Spleen (tissue), 7 donors: ENCODE data around the gene KCNF1.

Experiments
- CTCF ChIP-seq, 11 experiments: fragments of 200-600 bp in 7 of 11; fragments of 450-650 bp in 4 of 11; sonication (generic) in 4 of 11; IDR thresholded peaks in 8 of 11; conservative IDR thresholded peaks in 3 of 11; 1 replicate in 7 of 11; 2 replicates in 4 of 11; pipeline versions ENCODE4 v1.4.0 to v1.8.0; 2016 to 2021; ENCODE audit warnings: antibody characterized with exemption in 11 of 11, inconsistent platforms in 4 of 11, mild to moderate bottlenecking in 1 of 11
- POLR2AphosphoS5 ChIP-seq, 3 donors: sonication (generic); formaldehyde crosslinking; IDR thresholded peaks; one replicate each; pipeline ENCODE4 v1.5.1; 2017; ENCODE audit warnings: antibody characterized with exemption in 3 of 3
- donor health status: DM: no; HTN: no; CAD: no; lungs with moderate emphysema.
- donor health status: DM: no; HTN: no; CAD: no.
- donor health status: DM: no; HTN: no; CAD: no.

GRCh38 chr2:10915731-10916276, 4.1 kb downstream of the KCNF1 start:
- TF ChIP-seq CTCF (IDR thresholded peaks at IDR 0.05 in 8 of 11, conservative IDR thresholded peaks at IDR 0.05 in 3 of 11) (no peak), POLR2AphosphoS5 (IDR thresholded peaks at IDR 0.05) (no peak)
